Epithelial cell of proximal tubule (primary cell): ENCODE measurements around the gene INPP5D. TPM values are rescaled to one million over a fixed set of nuclear protein-coding genes. Genes with fewer than 3 reads are reported as not detected.
"Not testable (repeated sequence)": the region's sequence is repeated elsewhere in the genome, so short reads cannot be mapped to it uniquely, and the experiment has no call there.

Source experiments
- DNase-seq: peaks from one replicate; pipeline ENCODE4 v3.0.0-alpha.2; 2011; ENCODE audit warnings: low read depth
- H3K4me3 ChIP-seq: 2 replicates; pipeline ENCODE4 v1.5.1; 2011; ENCODE audit warnings: low read depth, mild to moderate bottlenecking, low read length
- total RNA-seq: library from RNA; depleted of rRNA; stranded (reverse); fragments of >200 nt; gene quantifications from 2 replicates; pipeline ENCODE4 v1.2.3, GENCODE V29; 2015
- TF ChIP-seq, protein P1 (sequence below): conservative IDR thresholded peaks from 2 replicates; pipeline ENCODE4 v1.5.1; 2012; ENCODE audit warnings: low read depth, mild to moderate bottlenecking, low read length

Gene INPP5D
- total RNA-seq, 1 donor from 2014 or later: 1.8 TPM

DNA sequence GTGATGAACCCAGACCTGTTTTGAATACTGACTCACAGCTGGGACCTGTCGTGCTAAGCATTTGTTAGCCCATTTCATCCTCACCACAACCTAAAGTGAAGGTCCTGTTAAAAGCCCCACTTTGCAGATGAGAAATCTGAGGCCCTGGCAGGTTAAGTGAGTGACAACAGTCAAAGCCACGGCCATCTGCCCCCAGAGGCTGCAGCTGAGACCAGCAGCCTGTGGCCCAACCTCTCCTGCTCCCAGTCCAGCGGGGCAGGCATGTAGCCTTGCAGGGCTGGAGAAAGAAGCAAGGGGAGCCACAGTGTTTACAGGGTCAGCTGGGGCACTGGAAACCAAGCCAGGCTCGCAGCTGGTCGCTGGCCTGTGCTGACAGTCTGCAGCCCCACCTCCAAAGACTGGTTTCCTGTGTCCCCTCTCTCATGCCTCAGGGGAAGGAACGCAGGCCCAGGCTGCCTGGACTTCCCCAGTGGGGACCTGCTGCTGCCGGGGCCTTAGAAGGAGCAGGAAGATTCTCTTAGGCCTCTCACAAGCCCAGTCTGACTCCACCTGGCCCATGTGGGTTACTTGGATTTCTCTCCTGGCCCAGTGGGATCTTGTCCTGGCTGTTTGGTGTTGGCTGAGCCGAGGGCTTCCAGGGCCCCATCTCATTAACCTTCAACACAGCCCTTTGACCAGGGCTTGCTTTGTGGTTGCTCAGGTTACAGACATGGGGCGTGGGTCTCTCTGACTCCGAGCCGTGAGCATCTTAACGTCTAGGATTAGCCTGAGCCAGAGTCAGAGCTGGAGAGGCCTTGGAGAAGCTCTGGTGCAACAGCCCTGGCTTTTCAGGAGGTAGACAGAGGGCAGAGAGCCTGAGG is 1.7 kb downstream of the INPP5D start:
- DNase-seq: no peak
- H3K4me3 ChIP-seq: no peak overlapping the region
- TF ChIP-seq, protein P1, sequence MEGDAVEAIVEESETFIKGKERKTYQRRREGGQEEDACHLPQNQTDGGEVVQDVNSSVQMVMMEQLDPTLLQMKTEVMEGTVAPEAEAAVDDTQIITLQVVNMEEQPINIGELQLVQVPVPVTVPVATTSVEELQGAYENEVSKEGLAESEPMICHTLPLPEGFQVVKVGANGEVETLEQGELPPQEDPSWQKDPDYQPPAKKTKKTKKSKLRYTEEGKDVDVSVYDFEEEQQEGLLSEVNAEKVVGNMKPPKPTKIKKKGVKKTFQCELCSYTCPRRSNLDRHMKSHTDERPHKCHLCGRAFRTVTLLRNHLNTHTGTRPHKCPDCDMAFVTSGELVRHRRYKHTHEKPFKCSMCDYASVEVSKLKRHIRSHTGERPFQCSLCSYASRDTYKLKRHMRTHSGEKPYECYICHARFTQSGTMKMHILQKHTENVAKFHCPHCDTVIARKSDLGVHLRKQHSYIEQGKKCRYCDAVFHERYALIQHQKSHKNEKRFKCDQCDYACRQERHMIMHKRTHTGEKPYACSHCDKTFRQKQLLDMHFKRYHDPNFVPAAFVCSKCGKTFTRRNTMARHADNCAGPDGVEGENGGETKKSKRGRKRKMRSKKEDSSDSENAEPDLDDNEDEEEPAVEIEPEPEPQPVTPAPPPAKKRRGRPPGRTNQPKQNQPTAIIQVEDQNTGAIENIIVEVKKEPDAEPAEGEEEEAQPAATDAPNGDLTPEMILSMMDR: peak; percentile 8

DNA sequence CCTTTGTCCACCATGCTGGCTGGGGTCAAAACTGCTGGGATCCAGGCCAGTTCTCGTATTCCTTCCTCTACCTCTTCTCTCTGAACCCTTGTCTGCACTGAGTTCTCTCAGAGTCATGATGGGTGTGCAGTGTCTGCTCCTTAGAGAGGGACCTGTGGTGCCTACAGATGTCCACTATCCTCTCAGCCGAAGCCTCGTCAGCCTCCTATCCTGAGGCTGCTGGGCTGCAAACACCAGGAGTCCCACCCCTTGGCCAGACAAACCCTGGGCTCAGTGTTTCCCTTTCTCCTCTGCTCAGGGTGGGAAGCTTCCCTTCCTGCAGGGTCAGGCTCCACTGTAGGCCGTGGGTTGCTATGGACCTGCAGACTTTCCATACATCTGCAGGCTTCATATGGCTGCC is 2.3 kb downstream of the INPP5D start:
- no peak for DNase-seq
- H3K4me3 ChIP-seq: no peak overlapping the region
- TF ChIP-seq, protein P1: no peak

DNA sequence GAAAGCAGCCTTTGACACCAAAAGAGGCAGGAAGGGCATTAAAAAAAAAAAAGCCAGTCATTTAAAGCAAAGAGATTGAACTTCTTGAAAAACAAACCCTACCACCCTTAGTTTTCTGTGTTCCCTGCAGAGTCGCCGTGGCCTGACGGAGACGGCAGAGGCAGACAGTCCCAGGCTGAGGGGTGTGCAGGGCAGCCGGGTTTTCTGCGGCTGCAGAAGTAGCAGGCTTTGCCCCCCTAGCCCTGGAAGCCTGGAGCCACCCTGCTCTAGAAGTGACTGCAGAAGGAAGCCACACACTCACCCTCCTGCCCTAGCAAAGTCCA is 2.8 kb downstream of the INPP5D start:
- no peak for DNase-seq
- TF ChIP-seq, protein P1: no peak
- no peak overlapping the region for H3K4me3 ChIP-seq

DNA sequence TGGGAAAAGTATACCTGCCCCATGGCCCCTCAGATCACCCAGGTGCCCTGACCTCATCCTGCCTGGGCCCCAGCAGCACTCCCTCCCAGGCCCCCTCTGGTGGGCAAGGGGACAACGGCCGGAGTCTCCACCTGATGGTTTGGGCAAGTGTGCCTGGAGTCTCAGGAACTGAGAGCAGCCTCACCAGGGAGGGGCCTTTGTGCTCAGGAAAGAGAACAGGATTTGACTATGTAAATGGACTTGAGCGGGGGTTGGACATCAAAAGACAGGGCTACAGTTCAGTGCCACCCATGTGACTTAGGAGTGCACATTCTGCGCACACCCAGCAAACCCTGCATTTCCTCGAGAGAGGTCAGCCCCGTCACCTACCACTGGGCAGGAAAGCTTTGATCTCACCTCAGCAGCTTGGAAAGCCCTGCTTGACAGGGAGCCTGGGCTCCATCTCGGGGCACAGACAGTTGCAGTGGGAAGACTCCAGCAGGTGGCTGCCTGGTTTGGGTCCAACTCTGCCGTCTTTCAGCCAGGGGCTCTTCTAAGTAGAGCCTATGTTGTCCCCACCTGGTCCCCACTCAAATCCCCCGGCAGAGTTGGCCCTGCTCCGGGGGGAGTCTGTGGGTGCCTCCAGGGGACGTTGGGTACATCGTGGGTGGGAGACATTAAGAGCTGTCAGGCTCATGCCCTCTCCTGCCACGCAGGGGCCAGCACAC is 3.3 kb downstream of the INPP5D start:
- TF ChIP-seq, protein P1: peak; percentile 7
- no peak for DNase-seq

DNA sequence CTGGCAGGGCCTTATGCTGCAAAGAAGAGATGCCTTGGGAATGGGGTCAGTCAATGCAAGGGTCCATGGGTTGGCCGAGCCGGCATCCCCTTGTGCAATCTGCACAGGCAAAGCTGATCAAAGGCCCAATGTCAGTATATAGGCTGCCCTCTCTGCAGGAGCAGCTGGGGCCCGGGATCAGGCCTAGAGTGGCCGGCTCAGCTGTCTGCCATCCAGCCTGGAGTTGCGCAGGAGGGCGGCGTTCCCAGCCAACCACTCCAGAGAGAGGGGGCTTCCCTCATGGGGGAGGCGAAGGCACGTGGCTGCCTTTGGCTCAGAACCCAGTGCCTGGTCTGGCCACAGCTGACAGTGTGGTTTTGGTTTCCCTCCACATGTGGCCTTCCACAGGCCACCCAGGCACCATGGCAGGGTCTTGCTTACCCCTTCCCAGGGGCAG is 3.9 kb downstream of the INPP5D start:
- no peak for DNase-seq
- H3K4me3 ChIP-seq: no peak overlapping the region
- TF ChIP-seq, protein P1: no peak

More for the DNA sequence above, 3.3 kb downstream of the INPP5D start:
- no peak overlapping the region for H3K4me3 ChIP-seq

DNA sequence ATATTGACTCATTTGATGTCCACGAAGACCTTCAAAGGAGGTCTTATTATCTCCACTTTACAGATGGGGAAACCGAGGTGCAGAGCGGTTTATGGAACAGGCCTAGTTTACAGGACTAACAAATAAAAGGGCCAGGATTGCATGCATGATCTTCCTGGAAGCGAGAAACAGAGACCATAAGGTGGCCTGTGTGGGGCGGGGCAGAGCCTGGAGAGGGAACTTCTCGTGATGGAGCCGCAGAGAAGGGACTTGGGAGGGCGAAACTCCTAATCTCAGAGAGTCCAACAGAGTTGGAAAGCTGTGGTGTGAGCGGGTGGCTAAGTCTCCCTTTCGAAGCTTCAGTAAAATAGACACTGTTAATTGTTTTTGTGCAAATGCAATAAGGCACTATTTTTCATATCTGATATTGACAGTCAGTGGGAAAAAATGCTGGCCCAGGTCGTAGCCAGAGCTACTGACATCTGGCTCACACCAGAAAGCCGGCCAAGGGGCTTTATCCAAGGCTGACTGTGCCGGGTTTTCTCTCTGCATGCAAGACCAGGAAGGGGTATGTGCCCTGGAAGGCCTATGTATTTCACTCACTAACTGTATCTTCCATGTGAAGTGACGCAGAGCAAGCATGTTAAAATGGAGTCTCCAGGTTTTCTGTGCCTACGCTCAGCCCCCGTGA is 4.5 kb downstream of the INPP5D start:
- TF ChIP-seq, protein P1: no peak
- H3K4me3 ChIP-seq: no peak overlapping the region
- DNase-seq: no peak

DNA sequence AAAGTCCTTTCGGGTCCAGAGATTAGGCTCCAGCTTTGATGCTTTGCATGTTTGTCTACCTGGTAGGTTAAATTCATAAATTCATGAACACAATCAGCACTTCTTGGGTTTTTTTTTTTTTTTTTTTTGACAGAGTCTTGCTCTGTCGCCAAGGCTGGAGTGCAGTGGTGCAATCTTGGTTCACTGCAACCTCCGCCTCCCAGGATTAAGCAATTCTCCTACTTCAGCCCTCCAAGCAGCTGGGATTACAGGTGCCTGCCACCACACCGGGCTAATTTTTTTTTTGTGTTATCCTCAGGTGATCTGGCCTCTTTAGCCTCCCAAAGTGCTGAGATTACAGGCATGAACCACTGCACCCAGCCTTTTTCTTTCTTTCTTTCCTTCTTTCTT is 5.1 kb downstream of the INPP5D start:
- not testable (repeated sequence) for H3K4me3 ChIP-seq, DNase-seq
